PC-9 (cell line): ENCODE data around the gene NGEF. TPM values are rescaled to one million over a fixed set of nuclear protein-coding genes. Genes with fewer than 3 reads are reported as not detected.

Source experiments
- Bru-seq: library from RNA; stranded (reverse); fragments of 400-500 nt; gene quantifications from one replicate; lab custom pipeline; 2021; lab: Mats Ljungman, UMichigan
- BruChase-seq, 2 experiments: library from RNA; stranded (reverse); fragments of 400-500 nt; gene quantifications; one replicate each; lab custom pipeline; 2021; lab: Mats Ljungman, UMichigan
- BruUV-seq: library from RNA; stranded (reverse); fragments of 400-500 nt; replicated peaks from 2 replicates; lab custom pipeline; 2021; lab: Mats Ljungman, UMichigan
- CTCF ChIA-PET: fragments of 300-600 bp; sonication (Branson Sonifier 250); formaldehyde crosslinking; loops from one replicate; lab custom pipeline; 2022; ENCODE audit warnings: antibody characterized with exemption; lab: Charles Lee
- POLR2A ChIA-PET: fragments of 300-600 bp; sonication (Branson Sonifier 250); formaldehyde crosslinking; loops from one replicate; lab custom pipeline; 2022; ENCODE audit warnings: antibody characterized with exemption; ENCODE audit not compliant: unreplicated experiment; lab: Charles Lee
- DNase-seq, 2 experiments: peaks; one replicate each; pipeline versions ENCODE4 v3.0.0 to v3.0.0-alpha.2; 2015 to 2022; ENCODE audit warnings: mixed read lengths in 1 of 2
- H2AFZ ChIP-seq: fragments of 200-600 bp; sonication (generic); 2 replicates; pipeline ENCODE4 v1.8.1; 2017; ENCODE audit warnings: antibody characterized with exemption
- H3F3A ChIP-seq: fragments of 200-600 bp; sonication (generic); 2 replicates; pipeline ENCODE4 v1.8.1; 2017; ENCODE audit warnings: antibody characterized with exemption, mild to moderate bottlenecking, low read depth; ENCODE audit not compliant: insufficient read depth
- H3K27ac ChIP-seq: fragments of 200-600 bp; sonication (generic); 2 replicates; pipeline ENCODE4 v1.6.1; 2016; ENCODE audit warnings: mixed run types
- H3K27me3 ChIP-seq: fragments of 200-600 bp; sonication (generic); 2 replicates; pipeline ENCODE4 v1.6.1; 2016; ENCODE audit warnings: low read depth, mixed run types; ENCODE audit not compliant: insufficient read depth
- H3K36me3 ChIP-seq: fragments of 200-600 bp; sonication (generic); 2 replicates; pipeline ENCODE4 v1.6.1; 2016; ENCODE audit warnings: low read depth, mixed run types
- H3K4me1 ChIP-seq: fragments of 200-600 bp; sonication (generic); replicated peaks from 2 replicates; pipeline ENCODE4 v1.6.1; 2016; ENCODE audit warnings: mixed run types; ENCODE audit not compliant: insufficient read depth
- H3K4me2 ChIP-seq: fragments of 200-600 bp; sonication (generic); 2 replicates; pipeline ENCODE4 v1.6.1; 2017; ENCODE audit warnings: mixed run types
- H3K4me3 ChIP-seq: fragments of 200-600 bp; sonication (generic); 2 replicates; pipeline ENCODE4 v1.6.1; 2016; ENCODE audit warnings: mixed run types
- H3K79me2 ChIP-seq: fragments of 200-600 bp; sonication (generic); 2 replicates; pipeline ENCODE4 v1.6.1; 2017; ENCODE audit warnings: low read depth, mixed run types
- H3K9me2 ChIP-seq: fragments of 200-600 bp; sonication (generic); 2 replicates; pipeline ENCODE4 v1.8.1; 2017; ENCODE audit warnings: mild to moderate bottlenecking; ENCODE audit not compliant: insufficient read depth
- H3K9me3 ChIP-seq: fragments of 200-600 bp; sonication (generic); 2 replicates; pipeline ENCODE4 v1.8.1; 2016; ENCODE audit warnings: low read depth; ENCODE audit not compliant: insufficient read depth
- H4K20me1 ChIP-seq: fragments of 200-600 bp; sonication (generic); 2 replicates; pipeline ENCODE4 v1.8.1; 2017; ENCODE audit not compliant: insufficient read depth
- CTCF ChIP-seq: fragments of 200-600 bp; sonication (generic); conservative IDR thresholded peaks from 2 replicates; pipeline ENCODE4 v1.6.1; 2017; ENCODE audit warnings: mixed run types, antibody characterized with exemption, mild to moderate bottlenecking, moderate library complexity
- EZH2 ChIP-seq: fragments of 200-600 bp; sonication (generic); IDR thresholded peaks from 2 replicates; pipeline ENCODE4 v1.8.0; 2017; ENCODE audit warnings: antibody characterized with exemption, low read depth
- intact Hi-C: fragments of 100-400 bp; cut with micrococcal nuclease; formaldehyde crosslinking; loops from one replicate; pipeline ENCODE4 v1.10.0; 2022; ENCODE audit not compliant: unreplicated experiment
- long read RNA-seq: library from polyadenylated mRNA; stranded (forward); transcript quantifications from one replicate; pipeline ENCODE4 v2.0.0, GENCODE V29; 2022
- total RNA-seq: library from RNA; stranded (reverse); gene quantifications from 2 replicates; pipeline ENCODE4 v1.2.3, GENCODE V29; 2021

NGEF gene
- 52.2 and 55.3 TPM in 2 replicates for total RNA-seq
- percentile 33 among the genes with signal in this experiment for Bru-seq, nascent RNA
- percentile 33 among the genes with signal in this experiment for BruChase-seq, experiment 1, labeled RNA remaining after a 2-hour chase
- percentile 39 among the genes with signal in this experiment for BruChase-seq, experiment 2, labeled RNA remaining after a 6-hour chase
- long read RNA-seq, transcript NGEF-202 (13 exons, 2,286 nt) = major isoform, 11 of 85 reads
- long read RNA-seq, partial matches to known transcripts = 12 of 85 reads
- long read RNA-seq, other reads (novel, unspliced or antisense) = 61 of 85 reads

GRCh38 chr2:233013027-233013461 is at the start of gene NGEF:
TSS of gene NGEF (minus strand) at chr2:233013256. CDS start at chr2:232974890, 38,366 bp downstream.
- no peak within 1 kb of the TSS for H3K4me3 ChIP-seq
- intact Hi-C loops = no loop called here
- no peak for DNase-seq
- no peaks in the 10 kb centered on the region for H3F3A ChIP-seq
- no peak within 1 kb of the TSS for H3K4me2 ChIP-seq
- H3K27ac ChIP-seq = no peak within 1 kb of the TSS
- ChIA-PET POLR2A (no interaction called here), CTCF (interaction anchor here (0.6 kb wide), 1 partner anchor 63 kb away, joined by 3 read pairs; no protein-coding TSS in a partner anchor)
- no peak for TF ChIP-seq CTCF
- TF ChIP-seq EZH2 = no peak
- no peaks in the 10 kb centered on the region for H4K20me1 ChIP-seq
- no peak within 1 kb of the TSS for H2AFZ ChIP-seq
- no TSS peak for BruUV-seq
- no peaks in the 10 kb centered on the region for H3K27me3 ChIP-seq
- no peaks in the 10 kb centered on the region for H3K79me2 ChIP-seq
- no peaks in the 10 kb centered on the region for H3K36me3 ChIP-seq
- H3K9me3 ChIP-seq = no peaks in the 10 kb centered on the region
- H3K4me1 ChIP-seq = no peaks in the 10 kb centered on the region
- H3K9me2 ChIP-seq = no peaks in the 10 kb centered on the region

GRCh38 chr2:233062451-233062850 is 49.4 kb upstream of the NGEF start:
- DNase-seq = no peak
- TF ChIP-seq CTCF = no peak
- TF ChIP-seq EZH2 = no peak
- ChIA-PET CTCF (no interaction called here), POLR2A (interaction anchor here (0.5 to 0.7 kb wide), 2 partner anchors 17 to 147 kb away, joined by 3 to 4 read pairs; no protein-coding TSS in a partner anchor)
- no peaks in the 10 kb centered on the region for H3K27me3 ChIP-seq
- H3K4me2 ChIP-seq = no peak overlapping the region
- H3K9me3 ChIP-seq = no peaks in the 10 kb centered on the region
- no peaks in the 10 kb centered on the region for H4K20me1 ChIP-seq
- no peaks in the 10 kb centered on the region for H3K9me2 ChIP-seq
- intact Hi-C loops = no loop called here
- H3K79me2 ChIP-seq = no peaks in the 10 kb centered on the region
- no peaks in the 10 kb centered on the region for H3K36me3 ChIP-seq
- BruUV-seq = no TSS peak
- no peaks in the 10 kb centered on the region for H3K4me1 ChIP-seq
- H3K27ac ChIP-seq = no peak overlapping the region
- H3F3A ChIP-seq = 0 out of 2 replicates have a peak, but pooled peaks cover 1% of the 10 kb centered on the region
- H3K4me3 ChIP-seq = no peak overlapping the region
- no peak overlapping the region for H2AFZ ChIP-seq

GRCh38 chr2:233061591-233062450 is 48.8 kb upstream of the NGEF start:
- H3K36me3 ChIP-seq = no peaks in the 10 kb centered on the region
- peak in 1 of 2 experiments; percentile 31 for DNase-seq
- intact Hi-C loops = no loop called here
- CTCF ChIA-PET = no interaction called here
- no peaks in the 10 kb centered on the region for H3K79me2 ChIP-seq
- H3F3A ChIP-seq = no peaks in the 10 kb centered on the region
- no peak overlapping the region for H3K27ac ChIP-seq
- no peak overlapping the region for H2AFZ ChIP-seq
- no peaks in the 10 kb centered on the region for H3K9me3 ChIP-seq
- no peaks in the 10 kb centered on the region for H3K4me1 ChIP-seq
- no peak overlapping the region for H3K4me3 ChIP-seq
- 0 out of 2 replicates have a peak, but pooled peaks have one; percentile 17 for TF ChIP-seq CTCF
- no peak for TF ChIP-seq EZH2
- H3K4me2 ChIP-seq = no peak overlapping the region
- POLR2A ChIA-PET = interaction anchor here (0.5 kb wide), 1 partner anchor 148 kb away, joined by 3 read pairs; no protein-coding TSS in a partner anchor
- no peaks in the 10 kb centered on the region for H4K20me1 ChIP-seq
- no peaks in the 10 kb centered on the region for H3K9me2 ChIP-seq
- no TSS peak for BruUV-seq
- no peaks in the 10 kb centered on the region for H3K27me3 ChIP-seq
